Measurements from ENCODE around the gene CAMKV. TPM values are rescaled to one million over a fixed set of nuclear protein-coding genes. Genes with fewer than 3 reads are reported as not detected.

The CAMKV gene
- total and polyA plus RNA-seq, 2 of the 4 experiments (the other 2 are of a cell fraction) = not detected

DNA sequence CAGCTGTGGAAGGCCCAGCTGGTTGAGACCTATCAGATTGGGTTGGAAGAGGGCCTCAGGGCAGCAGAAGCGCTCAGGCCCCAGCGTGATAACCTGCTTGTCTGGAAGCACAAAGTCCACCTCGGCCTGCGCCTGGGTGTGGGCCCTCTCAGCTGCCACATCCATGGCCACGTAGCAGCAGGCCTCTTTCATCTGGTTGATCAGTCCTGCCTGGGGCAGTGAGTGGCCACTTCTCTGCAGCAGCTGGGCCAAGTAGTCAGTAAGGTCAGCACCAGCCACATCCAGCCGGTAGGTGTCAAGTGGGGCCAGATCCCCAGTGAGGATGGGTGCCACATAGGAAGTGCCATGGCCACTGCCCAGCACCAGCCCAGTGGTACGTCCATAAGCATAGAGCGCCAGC, 3.9 kb upstream of the CAMKV start:
- Histone ChIP-seq H3K9me3 (ENCODE audit: control insufficient read depth, insufficient read depth, low read length) (no peaks in the 10 kb centered on the region), H3K9ac (ENCODE audit: low read depth, low read length) (no peak overlapping the region), H4K8ac (ENCODE audit: low read depth in 2 of 2, low read length in 2 of 2) (no peak overlapping the region), H3K23ac (ENCODE audit: low read depth, low read length) (no peak overlapping the region), H3K4ac (ENCODE audit: low read depth, low read length) (no peak overlapping the region), H2BK120ac (ENCODE audit: low read depth, low read length) (no peak overlapping the region), H3K4me2 (ENCODE audit: low read depth, low read length) (no peak overlapping the region), H3K27ac (ENCODE audit: insufficient read depth, low read length) (no peak overlapping the region), H3K18ac (ENCODE audit: low read depth, low read length) (no peak overlapping the region), H3K36me3 (ENCODE audit: control insufficient read depth, insufficient read depth, low read length) (no peaks in the 10 kb centered on the region), H2BK15ac (ENCODE audit: low read depth, low read length) (no peak overlapping the region), H2BK20ac (ENCODE audit: low read depth, low read length) (no peak overlapping the region), H3K56ac (ENCODE audit: extremely low read depth, insufficient read depth, low read length) (no peak overlapping the region), H4K20me1 (ENCODE audit: insufficient read depth, low read length) (no peaks in the 10 kb centered on the region), H2AK9ac (replicated peaks; ENCODE audit: low read depth, low read length, poor library complexity) (no peak overlapping the region), H3K4me3 (ENCODE audit: insufficient read depth, low read depth, low read length) (no peak overlapping the region), H2BK5ac (ENCODE audit: low read depth, low read length, poor library complexity, severe bottlenecking) (no peak overlapping the region), H2AK5ac (ENCODE audit: low read depth, low read length) (no peak overlapping the region), H3K79me1 (ENCODE audit: low read depth in 1 of 2, low read length in 2 of 2) (no peaks in the 10 kb centered on the region), H3K27me3 (ENCODE audit: control insufficient read depth, insufficient read depth, low read length) (peaks cover 68% of the 10 kb centered on the region), H4K5ac (ENCODE audit: low read depth, low read length) (no peak overlapping the region), H4K91ac (ENCODE audit: insufficient read depth, low read depth, low read length) (no peak overlapping the region), H2AFZ (replicated peaks; ENCODE audit: low read length, poor library complexity) (no peak overlapping the region), H3K4me1 (ENCODE audit: control insufficient read depth, insufficient read depth, low read length) (no peaks in the 10 kb centered on the region), H3K9me1 (ENCODE audit: insufficient read depth, low read length) (no peaks in the 10 kb centered on the region), H3K14ac (replicated peaks; ENCODE audit: low read depth, low read length) (no peak overlapping the region)
- WGBS, 2 experiments (ENCODE audit: extremely low coverage in 2 of 2, insufficient read length in 1 of 2) = 61% methylated on average over 5 of the region's 8 CpGs; no CpG with 5 or more reads in 1 of the 2 experiments
- intact Hi-C loops (cut with micrococcal nuclease) (no loop called here), in situ Hi-C loops (cut with MboI; ENCODE audit: low sequenced_read_pairs) (no loop called here), dilution Hi-C loops (cut with HindIII; ENCODE audit: low sequenced_read_pairs, unreplicated experiment) (no loop called here)
- DNase-seq (no peak), ATAC-seq (ENCODE audit: low read depth) (no peak)
- TF ChIP-seq NFE2L2 (IDR thresholded peaks at IDR 0.05; ENCODE audit: low read depth, low read length) (no peak), SMC3 (IDR thresholded peaks at IDR 0.05; ENCODE audit: low read depth, low read length) (no peak), FOS (IDR thresholded peaks at IDR 0.05; ENCODE audit: low read depth, low read length) (no peak), MAZ (IDR thresholded peaks at IDR 0.05; ENCODE audit: borderline replicate concordance, low read depth, low read length) (no peak), USF2 (IDR thresholded peaks at IDR 0.05; ENCODE audit: low read depth, low read length) (no peak), RCOR1 (IDR thresholded peaks at IDR 0.05; ENCODE audit: insufficient replicate concordance, low read length) (no peak), RFX5 (IDR thresholded peaks at IDR 0.05; ENCODE audit: low read depth, low read length) (no peak), RAD21 (IDR thresholded peaks at IDR 0.05; ENCODE audit: low read length) (no peak), CEBPB (IDR thresholded peaks at IDR 0.05; ENCODE audit: low read depth, low read length) (no peak), CHD1 (IDR thresholded peaks at IDR 0.05; ENCODE audit: low read depth, low read length) (no peak), BHLHE40 (IDR thresholded peaks at IDR 0.05; ENCODE audit: low read depth, low read length) (no peak), MAFK (IDR thresholded peaks at IDR 0.05; ENCODE audit: low read depth, low read length) (no peak), POLR2A (IDR thresholded peaks at IDR 0.05; ENCODE audit: low read depth, low read length) (no peak)
- TF ChIP-seq, protein P1, sequence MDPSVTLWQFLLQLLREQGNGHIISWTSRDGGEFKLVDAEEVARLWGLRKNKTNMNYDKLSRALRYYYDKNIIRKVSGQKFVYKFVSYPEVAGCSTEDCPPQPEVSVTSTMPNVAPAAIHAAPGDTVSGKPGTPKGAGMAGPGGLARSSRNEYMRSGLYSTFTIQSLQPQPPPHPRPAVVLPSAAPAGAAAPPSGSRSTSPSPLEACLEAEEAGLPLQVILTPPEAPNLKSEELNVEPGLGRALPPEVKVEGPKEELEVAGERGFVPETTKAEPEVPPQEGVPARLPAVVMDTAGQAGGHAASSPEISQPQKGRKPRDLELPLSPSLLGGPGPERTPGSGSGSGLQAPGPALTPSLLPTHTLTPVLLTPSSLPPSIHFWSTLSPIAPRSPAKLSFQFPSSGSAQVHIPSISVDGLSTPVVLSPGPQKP (IDR thresholded peaks at IDR 0.05; ENCODE audit: borderline replicate concordance, low read depth, low read length) = no peak
- BruUV-seq (replicated peaks) = no TSS peak
- POLR2A ChIA-PET (ENCODE audit: unreplicated experiment) = no interaction called here
- CTCF ChIA-PET = no interaction called here
